ENCODE measurements around the gene CYP11A1.
"Not testable (repeated sequence)": the region's sequence is repeated elsewhere in the genome, so short reads cannot be mapped to it uniquely, and the experiment has no call there.

DNA sequence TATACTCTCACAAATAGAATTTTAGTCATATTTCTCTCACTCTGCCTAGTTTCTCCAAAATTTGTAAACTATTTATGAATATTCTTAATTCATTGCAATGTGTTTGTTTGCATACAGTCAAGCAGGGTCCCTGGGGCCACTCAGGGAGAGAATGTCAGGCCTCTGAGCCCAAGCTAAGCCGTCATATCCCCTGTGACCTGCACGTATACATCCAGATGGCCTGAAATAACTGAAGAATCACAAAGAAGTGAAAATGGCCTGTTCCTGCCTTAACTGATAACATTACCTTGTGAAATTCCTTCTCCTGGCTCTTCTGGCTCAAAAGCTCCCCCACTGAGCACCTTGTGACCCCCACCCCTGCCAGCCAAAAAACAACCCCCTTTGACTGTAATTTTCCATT lies 13.5 kb downstream of the CYP11A1 start:
- not testable (repeated sequence) for TF ChIP-seq POLR2AphosphoS5, EP300, POLR2A (IDR thresholded peaks at IDR 0.05)
- TF ChIP-seq, protein P1, sequence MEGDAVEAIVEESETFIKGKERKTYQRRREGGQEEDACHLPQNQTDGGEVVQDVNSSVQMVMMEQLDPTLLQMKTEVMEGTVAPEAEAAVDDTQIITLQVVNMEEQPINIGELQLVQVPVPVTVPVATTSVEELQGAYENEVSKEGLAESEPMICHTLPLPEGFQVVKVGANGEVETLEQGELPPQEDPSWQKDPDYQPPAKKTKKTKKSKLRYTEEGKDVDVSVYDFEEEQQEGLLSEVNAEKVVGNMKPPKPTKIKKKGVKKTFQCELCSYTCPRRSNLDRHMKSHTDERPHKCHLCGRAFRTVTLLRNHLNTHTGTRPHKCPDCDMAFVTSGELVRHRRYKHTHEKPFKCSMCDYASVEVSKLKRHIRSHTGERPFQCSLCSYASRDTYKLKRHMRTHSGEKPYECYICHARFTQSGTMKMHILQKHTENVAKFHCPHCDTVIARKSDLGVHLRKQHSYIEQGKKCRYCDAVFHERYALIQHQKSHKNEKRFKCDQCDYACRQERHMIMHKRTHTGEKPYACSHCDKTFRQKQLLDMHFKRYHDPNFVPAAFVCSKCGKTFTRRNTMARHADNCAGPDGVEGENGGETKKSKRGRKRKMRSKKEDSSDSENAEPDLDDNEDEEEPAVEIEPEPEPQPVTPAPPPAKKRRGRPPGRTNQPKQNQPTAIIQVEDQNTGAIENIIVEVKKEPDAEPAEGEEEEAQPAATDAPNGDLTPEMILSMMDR (IDR thresholded peaks at IDR 0.05): not testable (repeated sequence)

All from suprapubic skin (tissue), 4 donors.